Esophagus squamous epithelium (tissue), 5 donors: ENCODE results near the gene GNA12. TPM values are rescaled to one million over a fixed set of nuclear protein-coding genes. Genes with fewer than 3 reads are reported as not detected.

Source experiments
- DNase-seq: peaks from one replicate; lab custom pipeline; 2025; lab: John Stamatoyannopoulos, UW
- H3K27ac ChIP-seq, 4 donors: fragments of 200-600 bp; sonication (generic); one replicate each; pipeline ENCODE4 v1.5.1; 2016 to 2019; ENCODE audit warnings: mild to moderate bottlenecking in 1 of 4
- H3K27me3 ChIP-seq, 4 donors: fragments of 200-600 bp; sonication (generic); 1 replicate in 3 of 4; 2 replicates in 1 of 4; pipeline versions ENCODE4 v1.5.1 to v1.6.0; 2017 to 2021; ENCODE audit warnings: antibody characterized with exemption in 1 of 4
- H3K36me3 ChIP-seq, 3 donors: fragments of 200-600 bp; sonication (generic); one replicate each; pipeline ENCODE4 v1.5.1; 2016 to 2019
- H3K4me1 ChIP-seq, 3 donors: fragments of 200-600 bp; sonication (generic); one replicate each; pipeline ENCODE4 v1.5.1; 2017 to 2019
- H3K4me3 ChIP-seq, 4 donors: fragments of 200-600 bp; sonication (generic); 1 replicate in 3 of 4; 2 replicates in 1 of 4; pipeline ENCODE4 v1.5.1; 2016 to 2019; ENCODE audit warnings: mild to moderate bottlenecking in 2 of 4, moderate library complexity in 1 of 4
- H3K9me3 ChIP-seq, 3 donors: fragments of 200-600 bp; sonication (generic); one replicate each; pipeline ENCODE4 v1.5.1; 2016 to 2019
- POLR2A ChIP-seq, 4 donors: fragments of 450-650 bp; IDR thresholded peaks; one replicate each; pipeline ENCODE4 v1.6.1; 2017; ENCODE audit warnings: antibody characterized with exemption in 4 of 4, mild to moderate bottlenecking in 4 of 4, moderate library complexity in 3 of 4
- WGBS, 2 donors: methylation state at CpG; one replicate each; pipeline ENCODE4 v1.1.5; 2018; 5-methylcytosine and 5-hydroxymethylcytosine counted together
- intact Hi-C: fragments of 100-400 bp; cut with DNase I; formaldehyde crosslinking; loops from one replicate; pipeline ENCODE4 v1.15.0; 2022
- total RNA-seq, 4 donors: library from RNA; depleted of rRNA; stranded (reverse); fragments of >200 nt; gene quantifications; one replicate each; pipeline ENCODE4 v1.1.0, GENCODE V29; 2016
- TF ChIP-seq, protein P1 (sequence below), 6 experiments: fragments of 450-650 bp in 4 of 6; fragments of 200-600 bp in 2 of 6; sonication (generic) in 2 of 6; IDR thresholded peaks; one replicate each; pipeline ENCODE4 v1.5.1; 2016 to 2019; ENCODE audit warnings: antibody characterized with exemption in 6 of 6, mild to moderate bottlenecking in 4 of 6, moderate library complexity in 4 of 6
- donor health status: DM: yes; HTN: yes; CAD: no.

GNA12 gene
- total RNA-seq, 4 donors from 2014 or later: 6.6 to 11.6 (median 7.6) TPM

DNA sequence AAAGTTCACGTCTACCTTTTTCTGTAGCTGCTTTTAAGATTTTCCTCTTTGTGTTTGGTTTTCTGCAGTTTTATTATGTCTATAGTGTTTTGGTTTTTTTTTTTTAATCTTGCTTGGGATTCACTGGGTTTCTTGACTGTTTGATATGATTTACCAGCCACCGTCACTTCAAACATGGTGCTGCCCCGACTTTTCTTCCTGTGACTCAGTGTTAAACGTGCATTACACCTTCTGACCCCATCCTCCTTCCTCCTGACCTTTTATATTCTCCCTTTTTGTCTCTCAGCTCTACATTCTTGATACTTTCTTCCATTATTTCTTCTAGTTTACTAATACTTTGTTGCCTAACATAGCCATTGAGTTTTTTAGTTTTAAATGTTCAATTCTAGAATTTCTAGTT lies 61.5 kb downstream of the GNA12 start:
- 77% methylated on average over 4 of the region's 4 CpGs for WGBS, 2 donors
- H3K4me1 ChIP-seq: peaks cover 0 to 12% (median 11%) of the 10 kb centered on the region in 3 donors
- peaks cover 0 to 6% (median 0%) of the 10 kb centered on the region in 3 donors for H3K36me3 ChIP-seq
- TF ChIP-seq, protein P1, sequence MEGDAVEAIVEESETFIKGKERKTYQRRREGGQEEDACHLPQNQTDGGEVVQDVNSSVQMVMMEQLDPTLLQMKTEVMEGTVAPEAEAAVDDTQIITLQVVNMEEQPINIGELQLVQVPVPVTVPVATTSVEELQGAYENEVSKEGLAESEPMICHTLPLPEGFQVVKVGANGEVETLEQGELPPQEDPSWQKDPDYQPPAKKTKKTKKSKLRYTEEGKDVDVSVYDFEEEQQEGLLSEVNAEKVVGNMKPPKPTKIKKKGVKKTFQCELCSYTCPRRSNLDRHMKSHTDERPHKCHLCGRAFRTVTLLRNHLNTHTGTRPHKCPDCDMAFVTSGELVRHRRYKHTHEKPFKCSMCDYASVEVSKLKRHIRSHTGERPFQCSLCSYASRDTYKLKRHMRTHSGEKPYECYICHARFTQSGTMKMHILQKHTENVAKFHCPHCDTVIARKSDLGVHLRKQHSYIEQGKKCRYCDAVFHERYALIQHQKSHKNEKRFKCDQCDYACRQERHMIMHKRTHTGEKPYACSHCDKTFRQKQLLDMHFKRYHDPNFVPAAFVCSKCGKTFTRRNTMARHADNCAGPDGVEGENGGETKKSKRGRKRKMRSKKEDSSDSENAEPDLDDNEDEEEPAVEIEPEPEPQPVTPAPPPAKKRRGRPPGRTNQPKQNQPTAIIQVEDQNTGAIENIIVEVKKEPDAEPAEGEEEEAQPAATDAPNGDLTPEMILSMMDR (IDR thresholded peaks at IDR 0.05): no peak
- no peak for TF ChIP-seq POLR2A (IDR thresholded peaks at IDR 0.05)
- DNase-seq: no peak
- intact Hi-C loops: no loop called here
- no peaks in the 10 kb centered on the region for H3K27me3 ChIP-seq
- H3K9me3 ChIP-seq: no peaks in the 10 kb centered on the region
- H3K27ac ChIP-seq: no peak overlapping the region
- H3K4me3 ChIP-seq: no peak overlapping the region

DNA sequence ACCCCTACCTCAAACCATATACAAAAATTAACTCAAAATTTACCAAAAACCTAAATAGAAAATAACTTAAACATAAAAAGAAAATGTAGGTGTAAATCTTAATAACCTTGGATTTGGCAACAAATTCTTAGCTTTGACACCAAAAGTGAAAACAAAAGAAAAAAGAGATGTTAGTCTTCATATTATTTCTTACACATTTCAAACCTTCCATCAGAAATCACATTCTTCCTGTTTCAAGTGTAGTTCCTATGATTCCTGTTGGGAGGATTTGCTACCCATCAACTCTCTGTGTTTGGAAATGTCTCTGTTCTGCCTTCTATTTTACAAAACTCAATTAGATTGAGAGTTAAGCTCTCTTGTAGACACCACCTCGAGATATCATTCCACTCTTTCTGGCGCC lies 62.0 kb downstream of the GNA12 start:
- no peak for DNase-seq
- Histone ChIP-seq H3K9me3 (no peaks in the 10 kb centered on the region), H3K36me3 (peaks cover 0 to 5% (median 0%) of the 10 kb centered on the region in 3 donors), H3K27ac (no peak overlapping the region), H3K4me1 (peaks cover 0 to 12% (median 11%) of the 10 kb centered on the region in 3 donors), H3K27me3 (no peaks in the 10 kb centered on the region), H3K4me3 (no peak overlapping the region)
- intact Hi-C loops: no loop called here
- TF ChIP-seq POLR2A (IDR thresholded peaks at IDR 0.05): no peak
- TF ChIP-seq, protein P1 (IDR thresholded peaks at IDR 0.05): no peak
- 89 to 92% methylated on average over 2 of the region's 2 CpGs for WGBS, 2 donors

DNA sequence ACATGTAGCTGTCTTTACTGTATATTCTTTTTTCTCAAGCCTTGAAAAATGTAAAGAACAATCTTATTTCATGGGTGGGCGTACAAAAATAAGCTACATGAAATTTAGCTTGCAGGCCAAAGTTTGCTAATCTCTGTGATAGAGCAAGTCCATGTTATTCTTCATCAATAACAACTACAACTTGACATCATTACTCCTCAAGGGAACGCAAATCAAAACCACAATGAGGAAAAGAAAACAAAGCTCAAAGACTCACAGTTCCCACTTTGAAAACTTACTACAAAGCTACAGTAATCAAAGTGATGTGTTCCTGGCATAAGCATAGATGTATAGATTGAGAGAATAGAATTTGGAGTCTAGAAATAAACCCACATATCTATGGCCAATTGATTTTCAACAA lies 62.5 kb downstream of the GNA12 start:
- H3K4me3 ChIP-seq: no peak overlapping the region
- 69 to 97% methylated on average over 2 of the region's 2 CpGs for WGBS, 2 donors
- H3K36me3 ChIP-seq: peaks cover 0 to 6% (median 0%) of the 10 kb centered on the region in 3 donors

DNA sequence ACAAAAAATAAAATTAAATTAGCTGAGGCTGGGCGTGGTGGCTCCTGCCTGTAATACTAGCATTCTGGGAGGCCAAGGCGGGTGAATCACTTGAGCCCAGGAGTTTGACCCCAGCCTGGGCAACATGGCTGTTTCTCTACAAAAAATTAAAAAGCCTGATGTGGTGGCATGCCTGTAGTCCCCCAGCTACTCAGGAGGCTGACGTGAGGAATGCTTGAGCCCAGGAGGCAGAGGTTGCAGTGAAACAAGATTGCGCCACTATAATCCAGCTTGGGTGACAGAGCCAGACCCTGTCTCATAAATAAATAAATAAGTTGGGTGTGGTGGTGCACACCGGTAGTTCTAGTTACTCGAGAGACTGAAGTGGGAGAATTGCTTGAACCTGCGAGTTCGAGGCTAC lies 65.1 kb downstream of the GNA12 start:
- peaks cover 0 to 7% (median 0%) of the 10 kb centered on the region in 3 donors for H3K36me3 ChIP-seq
- no peaks in the 10 kb centered on the region for H3K4me1 ChIP-seq
- H3K9me3 ChIP-seq: no peaks in the 10 kb centered on the region
- 72 to 79% methylated on average over 8 of the region's 8 CpGs for WGBS, 2 donors
- TF ChIP-seq, protein P1 (IDR thresholded peaks at IDR 0.05): no peak
- TF ChIP-seq POLR2A (IDR thresholded peaks at IDR 0.05): no peak
- intact Hi-C loops: no loop called here
- no peak for DNase-seq
- H3K4me3 ChIP-seq: no peak overlapping the region
- no peak overlapping the region for H3K27ac ChIP-seq
- H3K27me3 ChIP-seq: no peaks in the 10 kb centered on the region

More for the DNA sequence above, 62.5 kb downstream of the GNA12 start:
- DNase-seq: no peak
- Histone ChIP-seq H3K27ac (no peak overlapping the region), H3K9me3 (no peaks in the 10 kb centered on the region), H3K4me1 (peaks cover 0 to 12% (median 11%) of the 10 kb centered on the region in 3 donors), H3K27me3 (no peaks in the 10 kb centered on the region)
- no peak for TF ChIP-seq POLR2A (IDR thresholded peaks at IDR 0.05)
- TF ChIP-seq, protein P1 (IDR thresholded peaks at IDR 0.05): no peak
- intact Hi-C loops: no loop called here

DNA sequence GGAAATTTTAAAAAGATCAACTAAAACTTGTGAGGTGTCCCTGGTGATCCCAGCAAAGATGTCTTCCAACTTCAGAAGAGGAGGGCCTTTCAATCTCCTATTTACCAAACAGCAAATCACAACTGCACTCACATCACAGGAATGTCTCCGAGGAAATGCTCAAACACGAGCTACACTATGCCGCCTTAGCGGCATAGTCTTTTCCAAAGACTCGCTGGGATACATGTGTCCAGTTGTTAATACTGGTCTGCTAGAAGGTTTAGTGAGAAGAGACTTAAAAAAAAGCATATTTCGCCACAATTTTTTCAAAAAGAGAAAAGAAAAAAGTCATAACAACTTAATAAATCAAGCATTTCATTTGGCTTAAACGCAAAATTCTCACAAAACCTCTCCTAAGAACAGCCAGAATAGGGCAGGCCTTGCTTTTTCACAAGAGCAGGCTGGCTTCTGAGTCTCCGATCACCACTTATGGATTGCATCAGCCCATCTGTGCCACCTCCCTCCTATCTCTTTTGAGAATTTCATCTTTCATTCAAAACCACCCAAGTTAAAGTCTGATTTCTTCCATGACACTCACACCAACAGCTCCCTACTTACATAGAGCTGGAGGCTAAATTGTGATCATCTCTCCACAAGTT lies 66.1 kb downstream of the GNA12 start:
- DNase-seq: no peak
- intact Hi-C loops: no loop called here
- TF ChIP-seq, protein P1 (IDR thresholded peaks at IDR 0.05): no peak
- no peak for TF ChIP-seq POLR2A (IDR thresholded peaks at IDR 0.05)

More for the DNA sequence above, 66.1 kb downstream of the GNA12 start:
- peaks cover 0 to 11% (median 0%) of the 10 kb centered on the region in 3 donors for H3K36me3 ChIP-seq
- H3K4me1 ChIP-seq: no peaks in the 10 kb centered on the region
- H3K27ac ChIP-seq: no peak overlapping the region
- no peaks in the 10 kb centered on the region for H3K27me3 ChIP-seq
- no peak overlapping the region for H3K4me3 ChIP-seq
- H3K9me3 ChIP-seq: no peaks in the 10 kb centered on the region
- WGBS, 2 donors: 92% methylated on average over 8 of the region's 8 CpGs
